ENCODE measurements around the gene SRR. TPM values are rescaled to one million over a fixed set of nuclear protein-coding genes. Genes with fewer than 3 reads are reported as not detected.

The SRR gene
- total and polyA plus RNA-seq, 8 donors, result 1.2 to 44.0 (median 9.8) TPM

- H3K36me3 ChIP-seq, result peaks cover 13 to 79% (median 64%) of the 10 kb centered on the region in 4 donors
- WGBS, 5 donors, result 95 to 98% (median 96%) methylated on average over 15 to 21 of the region's 21 CpGs
- no peaks in the 10 kb centered on the region for H3K9me3 ChIP-seq
- H3K4me1 ChIP-seq, result peaks cover 10 to 31% (median 25%) of the 10 kb centered on the region in 4 donors
- H3K27ac ChIP-seq, result no peak overlapping the region
- DNase-seq, result no peak
- intact Hi-C loops (cut with DNase I; ENCODE audit: low total_unique reads), result loop anchor here (10.0 kb wide), 1 partner anchor 51 kb away; no protein-coding TSS in a partner anchor
- H3K4me3 ChIP-seq, result no peak overlapping the region
- TF ChIP-seq EP300 (IDR thresholded peaks at IDR 0.05) (no peak), CTCF (IDR thresholded peaks at IDR 0.05) (no peak), POLR2A (IDR thresholded peaks at IDR 0.05) (no peak), POLR2AphosphoS5 (IDR thresholded peaks at IDR 0.05) (no peak)
- no peaks in the 10 kb centered on the region for H3K27me3 ChIP-seq
Measured at GRCh38 chr17:2363318-2363717, 59.6 kb downstream of the SRR start.

GRCh38 chr17:2363851-2364762 lies 60.4 kb downstream of the SRR start:
- Histone ChIP-seq H3K27me3 (no peaks in the 10 kb centered on the region), H3K27ac (no peak overlapping the region), H3K9me3 (no peaks in the 10 kb centered on the region), H3K36me3 (peaks cover 13 to 79% (median 65%) of the 10 kb centered on the region in 4 donors), H3K4me3 (no peak overlapping the region), H3K4me1 (peaks cover 4 to 31% (median 22%) of the 10 kb centered on the region in 4 donors)
- TF ChIP-seq CTCF (IDR thresholded peaks at IDR 0.05) (no peak), POLR2AphosphoS5 (IDR thresholded peaks at IDR 0.05) (no peak), POLR2A (IDR thresholded peaks at IDR 0.05) (no peak), EP300 (IDR thresholded peaks at IDR 0.05) (no peak)
- DNase-seq, result no peak
- intact Hi-C loops (cut with DNase I; ENCODE audit: low total_unique reads), result loop anchor here (10.0 kb wide), 1 partner anchor 51 kb away; no protein-coding TSS in a partner anchor
- WGBS, 5 donors, result 77 to 85% (median 79%) methylated on average over 17 to 26 of the region's 26 CpGs

GRCh38 chr17:2364763-2365116 lies 61.0 kb downstream of the SRR start:
- H3K4me1 ChIP-seq, result peaks cover 0 to 31% (median 20%) of the 10 kb centered on the region in 4 donors
- 86 to 97% (median 91%) methylated on average over 11 to 12 of the region's 12 CpGs for WGBS, 5 donors
- H3K27me3 ChIP-seq, result no peaks in the 10 kb centered on the region
- H3K36me3 ChIP-seq, result peaks cover 13 to 75% (median 67%) of the 10 kb centered on the region in 4 donors
- TF ChIP-seq POLR2A (IDR thresholded peaks at IDR 0.05) (no peak), EP300 (IDR thresholded peaks at IDR 0.05) (no peak), CTCF (IDR thresholded peaks at IDR 0.05) (no peak), POLR2AphosphoS5 (IDR thresholded peaks at IDR 0.05) (no peak)
- DNase-seq, result no peak
- no peak overlapping the region for H3K27ac ChIP-seq
- no peak overlapping the region for H3K4me3 ChIP-seq
- H3K9me3 ChIP-seq, result no peaks in the 10 kb centered on the region
- intact Hi-C loops (cut with DNase I; ENCODE audit: low total_unique reads), result loop anchor here (10.0 kb wide), 1 partner anchor 50 kb away; no protein-coding TSS in a partner anchor

- WGBS, 5 donors, result 95 to 98% (median 97%) methylated on average over 16 to 20 of the region's 20 CpGs
- H3K4me3 ChIP-seq, result no peak overlapping the region
- no peak overlapping the region for H3K27ac ChIP-seq
- no peaks in the 10 kb centered on the region for H3K9me3 ChIP-seq
- no peak for TF ChIP-seq POLR2A (IDR thresholded peaks at IDR 0.05)
- no peak for TF ChIP-seq POLR2AphosphoS5 (IDR thresholded peaks at IDR 0.05)
- TF ChIP-seq CTCF (IDR thresholded peaks at IDR 0.05), result no peak
- TF ChIP-seq EP300 (IDR thresholded peaks at IDR 0.05), result no peak
- intact Hi-C loops (cut with DNase I; ENCODE audit: low total_unique reads), result loop anchor here (10.0 kb wide), 1 partner anchor 50 kb away; no protein-coding TSS in a partner anchor
- H3K4me1 ChIP-seq, result peaks cover 0 to 33% (median 17%) of the 10 kb centered on the region in 4 donors
- peaks cover 13 to 74% (median 67%) of the 10 kb centered on the region in 4 donors for H3K36me3 ChIP-seq
- DNase-seq, result no peak
- no peaks in the 10 kb centered on the region for H3K27me3 ChIP-seq
Measured at GRCh38 chr17:2365132-2365531, 61.4 kb downstream of the SRR start.

Data from stomach (tissue), 9 donors.